Fibroblast of skin of abdomen (primary cell): ENCODE results near the gene BAG3.
A peak's percentile ranks its signal among the peaks of the same experiment; 100 is the strongest.
"Not testable (repeated sequence)": the region's sequence is repeated elsewhere in the genome, so short reads cannot be mapped to it uniquely, and the experiment has no call there.

ENCODE experiments used
- DNase-seq: peaks from one replicate; pipeline ENCODE4 v3.0.0-alpha.2; 2013

The BAG3 gene

GRCh38 chr10:119640875-119641526 is 10.2 kb upstream of the BAG3 start:
- no peak for DNase-seq

GRCh38 chr10:119642556-119643111 is 8.5 kb upstream of the BAG3 start:
- DNase-seq: no peak

- peak; percentile 56 for DNase-seq
Measured at GRCh38 chr10:119643306-119644204, 7.6 kb upstream of the BAG3 start.

GRCh38 chr10:119644205-119644814 is 6.9 kb upstream of the BAG3 start:
- no peak for DNase-seq

GRCh38 chr10:119644994-119645393 is 6.2 kb upstream of the BAG3 start:
- no peak for DNase-seq

- no peak for DNase-seq
Measured at GRCh38 chr10:119650062-119650461, 1.1 kb upstream of the BAG3 start.

GRCh38 chr10:119651514-119652360 is 557 bp downstream of the BAG3 start:
- DNase-seq: no peak

- peak; percentile 67 for DNase-seq
Measured at GRCh38 chr10:119652361-119652730, 1.2 kb downstream of the BAG3 start.

- DNase-seq: no peak
Measured at GRCh38 chr10:119653209-119653608, 2.0 kb downstream of the BAG3 start.

GRCh38 chr10:119653916-119654315 is 2.7 kb downstream of the BAG3 start:
- DNase-seq: no peak

- DNase-seq: no peak
Measured at GRCh38 chr10:119654540-119654939, 3.4 kb downstream of the BAG3 start.

- DNase-seq: peak; percentile 76
Measured at GRCh38 chr10:119655566-119656001, 4.4 kb downstream of the BAG3 start.

- DNase-seq: no peak
Measured at GRCh38 chr10:119656760-119657159, 5.6 kb downstream of the BAG3 start.

GRCh38 chr10:119657725-119658124 is 6.5 kb downstream of the BAG3 start:
- DNase-seq: no peak

- peak; percentile 87 for DNase-seq
Measured at GRCh38 chr10:119658274-119658673, 7.1 kb downstream of the BAG3 start.

GRCh38 chr10:119659951-119660350 is 8.8 kb downstream of the BAG3 start:
- DNase-seq: no peak

- not testable (repeated sequence) for DNase-seq
Measured at GRCh38 chr10:119662076-119662605, 11.0 kb downstream of the BAG3 start.

GRCh38 chr10:119663866-119664698 is 12.9 kb downstream of the BAG3 start:
- no peak for DNase-seq

- DNase-seq: no peak
Measured at GRCh38 chr10:119665901-119666708, 14.9 kb downstream of the BAG3 start.

GRCh38 chr10:119666709-119667004 is 15.5 kb downstream of the BAG3 start:
- DNase-seq: no peak
